GM18505 (cell line): ENCODE results near the gene ZSWIM3.
"Not testable (repeated sequence)": the region's sequence is repeated elsewhere in the genome, so short reads cannot be mapped to it uniquely, and the experiment has no call there.

Experiments
- ATAC-seq: cut with Tn5 transposase; IDR thresholded peaks from one replicate; pipeline ENCODE4 v1.9.1; 2021; ENCODE audit not compliant: unreplicated experiment
- POLR2A ChIP-seq: IDR thresholded peaks from 4 replicates; pipeline ENCODE4 v1.6.1; 2011; ENCODE audit warnings: borderline replicate concordance; ENCODE audit not compliant: insufficient read depth, insufficient read length; ENCODE audit errors: extremely low read depth

ZSWIM3 gene

DNA sequence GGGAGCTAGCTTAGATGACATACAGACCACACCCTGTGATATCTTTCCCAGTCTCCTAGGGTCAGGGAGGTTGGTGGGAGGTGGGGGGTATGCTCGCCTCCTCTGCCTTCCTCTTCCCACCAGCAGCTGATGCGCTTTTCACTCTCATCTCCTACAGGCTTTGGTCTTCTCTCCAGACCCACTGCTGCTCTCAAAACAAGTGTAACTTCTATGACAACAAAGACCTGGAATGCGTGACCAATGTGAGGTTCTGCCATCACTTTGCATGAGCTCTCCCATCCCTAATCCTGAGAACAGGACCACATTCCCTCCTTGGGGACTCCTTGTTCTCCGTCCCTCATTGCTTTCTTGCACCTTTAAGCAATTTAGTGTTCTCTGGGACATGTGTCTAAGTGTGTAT is 36.4 kb downstream of the ZSWIM3 start:
- no peak for TF ChIP-seq POLR2A
- no peak for ATAC-seq

DNA sequence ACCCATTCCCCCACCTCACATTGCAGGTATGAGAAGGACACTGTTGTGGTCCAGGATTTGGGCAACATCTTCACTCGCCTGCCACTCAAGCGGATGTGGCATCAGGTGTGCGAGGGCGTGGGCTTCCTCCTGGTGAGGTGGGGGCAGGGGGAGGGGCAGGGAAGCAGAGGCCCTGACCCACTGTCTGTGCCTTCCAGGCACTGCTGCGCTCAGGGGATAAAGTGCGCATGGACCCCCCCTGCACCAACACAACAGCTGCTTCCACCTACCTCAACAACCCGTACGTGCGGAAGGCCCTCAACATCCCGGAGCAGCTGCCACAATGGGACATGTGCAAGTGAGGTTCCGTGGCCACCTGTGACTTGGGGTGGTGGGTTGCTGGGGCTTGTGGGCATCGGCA is 37.4 kb downstream of the ZSWIM3 start:
- no peak for ATAC-seq
- no peak for TF ChIP-seq POLR2A

DNA sequence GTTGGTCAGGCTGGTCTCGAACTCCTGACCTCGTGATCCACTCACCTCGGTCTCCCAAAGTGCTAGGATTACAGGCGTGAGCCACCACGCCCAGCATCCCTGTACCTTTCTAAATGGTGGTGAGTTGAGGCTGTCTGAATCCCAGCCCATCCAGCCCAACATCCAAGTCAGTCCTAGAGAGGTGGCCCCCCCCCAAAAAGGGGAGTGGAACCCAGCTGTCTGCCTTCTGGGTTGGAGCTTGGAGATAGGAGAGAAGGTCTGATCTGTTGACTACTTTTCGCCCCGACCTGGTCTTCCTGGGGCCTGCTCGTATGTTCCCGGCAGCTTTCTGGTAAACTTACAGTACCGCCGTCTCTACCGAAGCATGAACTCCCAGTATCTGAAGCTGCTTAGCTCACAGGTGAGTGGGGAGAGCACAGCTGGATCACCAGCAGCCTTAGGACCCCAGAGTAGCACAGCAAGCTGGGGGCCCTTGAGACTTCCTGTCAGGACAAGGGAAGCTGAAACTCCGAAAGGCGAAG is 39.3 kb downstream of the ZSWIM3 start:
- no peak for TF ChIP-seq POLR2A
- no peak for ATAC-seq

DNA sequence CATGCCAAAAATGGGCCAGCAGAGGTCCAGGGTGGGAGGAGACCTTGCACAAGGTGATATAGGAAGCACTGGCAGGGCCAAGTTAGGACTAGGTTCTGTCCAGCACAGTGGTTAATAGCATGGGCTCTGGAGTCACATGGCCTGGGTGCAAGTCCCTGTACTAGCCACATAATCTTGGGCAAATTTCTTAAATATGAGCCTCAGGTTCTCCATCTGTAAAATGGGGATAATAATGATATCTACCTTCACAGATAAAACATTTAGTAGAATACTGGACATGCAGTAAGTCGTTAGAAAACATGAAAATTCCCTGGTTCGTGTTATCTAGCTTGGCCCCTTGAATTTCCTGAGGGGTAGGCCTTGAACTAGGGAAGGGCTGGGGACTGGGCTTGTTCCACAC is 39.9 kb downstream of the ZSWIM3 start:
- no peak for TF ChIP-seq POLR2A
- ATAC-seq = no peak

DNA sequence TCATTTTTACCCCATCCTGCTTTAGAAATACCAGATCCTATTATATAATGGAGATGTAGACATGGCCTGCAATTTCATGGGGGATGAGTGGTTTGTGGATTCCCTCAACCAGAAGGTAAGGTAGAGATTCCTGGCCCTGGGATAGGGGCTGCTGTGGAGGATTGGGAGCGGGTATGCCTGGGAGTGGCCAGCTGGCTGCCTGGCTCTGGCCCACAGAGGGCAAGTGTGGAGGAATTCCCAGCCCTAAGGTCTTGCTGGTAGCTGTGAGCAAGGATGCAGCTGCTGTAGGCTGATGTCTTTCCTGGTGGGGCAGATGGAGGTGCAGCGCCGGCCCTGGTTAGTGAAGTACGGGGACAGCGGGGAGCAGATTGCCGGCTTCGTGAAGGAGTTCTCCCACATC is 40.3 kb downstream of the ZSWIM3 start:
- no peak for ATAC-seq
- no peak for TF ChIP-seq POLR2A

DNA sequence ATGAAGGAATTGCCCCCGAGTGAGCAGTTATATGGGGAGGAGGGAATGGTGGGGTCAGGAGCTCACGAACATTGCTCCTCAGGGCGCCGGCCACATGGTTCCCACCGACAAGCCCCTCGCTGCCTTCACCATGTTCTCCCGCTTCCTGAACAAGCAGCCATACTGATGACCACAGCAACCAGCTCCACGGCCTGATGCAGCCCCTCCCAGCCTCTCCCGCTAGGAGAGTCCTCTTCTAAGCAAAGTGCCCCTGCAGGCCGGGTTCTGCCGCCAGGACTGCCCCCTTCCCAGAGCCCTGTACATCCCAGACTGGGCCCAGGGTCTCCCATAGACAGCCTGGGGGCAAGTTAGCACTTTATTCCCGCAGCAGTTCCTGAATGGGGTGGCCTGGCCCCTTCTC is 40.9 kb downstream of the ZSWIM3 start:
- ATAC-seq = no peak
- TF ChIP-seq POLR2A = no peak

DNA sequence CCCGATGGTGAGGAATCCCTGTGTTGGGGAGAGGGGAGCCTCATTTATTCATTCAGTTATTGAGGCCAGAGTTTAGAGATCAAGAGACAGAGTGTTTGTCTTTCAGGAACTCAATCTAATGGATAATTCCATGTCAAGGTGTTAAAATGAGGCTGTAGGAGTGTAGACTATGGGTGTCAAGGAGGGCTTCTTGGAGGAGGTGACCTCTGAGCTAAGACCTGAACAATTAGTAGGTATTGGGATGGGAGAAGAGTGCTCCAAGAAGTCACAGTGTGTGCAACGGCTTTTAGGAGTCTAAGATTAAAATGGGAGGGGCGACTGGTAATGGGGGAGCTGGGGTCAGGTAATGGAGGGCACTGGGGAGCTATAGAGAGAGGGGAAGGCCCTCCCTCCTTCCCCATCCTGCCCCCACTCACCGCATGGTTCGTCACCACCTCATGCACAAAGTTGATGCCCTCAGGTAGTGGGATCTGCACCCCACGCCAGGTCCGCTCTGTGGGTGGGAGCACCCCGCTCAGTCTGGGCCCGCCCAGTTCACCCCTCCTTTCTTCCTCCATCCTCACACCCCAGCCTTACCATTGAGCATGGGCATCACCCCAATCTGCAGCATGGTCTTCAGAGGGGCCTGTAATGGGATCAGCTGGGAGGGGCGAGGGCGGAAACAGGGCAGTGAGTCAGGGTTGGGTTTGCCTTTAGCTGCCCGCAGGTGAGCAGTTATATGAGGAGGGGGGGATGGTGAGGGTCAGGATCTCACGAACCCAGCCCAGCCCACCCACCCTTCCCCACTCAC is 41.8 kb downstream of the ZSWIM3 start:
- no peak for ATAC-seq
- no peak for TF ChIP-seq POLR2A

DNA sequence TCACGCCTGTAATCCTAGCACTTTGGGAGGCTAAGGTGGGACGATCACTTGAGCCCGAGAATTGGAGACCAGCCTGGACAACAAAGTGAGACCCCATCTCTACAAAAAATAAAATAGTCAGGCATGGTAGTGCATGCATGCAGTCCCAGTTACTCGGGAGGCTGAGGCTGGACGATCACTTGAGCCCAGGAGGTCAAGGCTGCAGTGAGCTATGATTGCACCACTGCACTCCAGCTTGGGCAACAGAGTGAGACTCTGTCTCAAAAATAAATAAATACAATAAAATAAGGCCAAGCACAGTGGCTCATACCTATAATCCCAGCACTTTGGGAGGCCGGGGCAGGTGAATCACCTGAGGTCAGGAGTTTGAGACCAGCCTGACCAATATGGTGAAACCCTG is 43.9 kb downstream of the ZSWIM3 start:
- ATAC-seq = not testable (repeated sequence)

DNA sequence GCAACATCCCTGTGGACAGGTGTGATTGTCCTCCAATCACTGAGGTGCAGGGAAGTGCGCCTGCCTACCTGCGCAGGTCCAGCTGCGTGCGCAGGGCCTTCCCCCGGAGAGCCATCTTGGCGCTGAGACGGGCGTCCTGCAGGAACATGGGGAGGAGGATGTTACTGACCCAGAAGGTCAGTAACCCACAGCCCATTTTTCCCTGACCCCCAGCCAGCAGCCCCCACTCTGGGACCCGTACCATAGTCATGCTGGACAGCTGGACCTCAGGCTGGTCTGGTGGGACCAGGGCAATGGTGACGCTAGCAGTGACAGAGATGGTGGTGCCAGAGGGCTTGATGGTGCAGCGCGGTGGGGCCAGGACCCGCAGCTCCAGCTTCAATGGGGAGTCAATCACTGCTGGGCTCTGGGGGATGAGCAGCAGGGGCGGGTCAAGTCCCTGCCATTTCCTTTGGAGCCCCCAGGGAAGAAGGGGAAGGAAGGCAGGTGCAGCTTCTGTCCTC is 44.8 kb downstream of the ZSWIM3 start:
- no peak for TF ChIP-seq POLR2A
- no peak for ATAC-seq

DNA sequence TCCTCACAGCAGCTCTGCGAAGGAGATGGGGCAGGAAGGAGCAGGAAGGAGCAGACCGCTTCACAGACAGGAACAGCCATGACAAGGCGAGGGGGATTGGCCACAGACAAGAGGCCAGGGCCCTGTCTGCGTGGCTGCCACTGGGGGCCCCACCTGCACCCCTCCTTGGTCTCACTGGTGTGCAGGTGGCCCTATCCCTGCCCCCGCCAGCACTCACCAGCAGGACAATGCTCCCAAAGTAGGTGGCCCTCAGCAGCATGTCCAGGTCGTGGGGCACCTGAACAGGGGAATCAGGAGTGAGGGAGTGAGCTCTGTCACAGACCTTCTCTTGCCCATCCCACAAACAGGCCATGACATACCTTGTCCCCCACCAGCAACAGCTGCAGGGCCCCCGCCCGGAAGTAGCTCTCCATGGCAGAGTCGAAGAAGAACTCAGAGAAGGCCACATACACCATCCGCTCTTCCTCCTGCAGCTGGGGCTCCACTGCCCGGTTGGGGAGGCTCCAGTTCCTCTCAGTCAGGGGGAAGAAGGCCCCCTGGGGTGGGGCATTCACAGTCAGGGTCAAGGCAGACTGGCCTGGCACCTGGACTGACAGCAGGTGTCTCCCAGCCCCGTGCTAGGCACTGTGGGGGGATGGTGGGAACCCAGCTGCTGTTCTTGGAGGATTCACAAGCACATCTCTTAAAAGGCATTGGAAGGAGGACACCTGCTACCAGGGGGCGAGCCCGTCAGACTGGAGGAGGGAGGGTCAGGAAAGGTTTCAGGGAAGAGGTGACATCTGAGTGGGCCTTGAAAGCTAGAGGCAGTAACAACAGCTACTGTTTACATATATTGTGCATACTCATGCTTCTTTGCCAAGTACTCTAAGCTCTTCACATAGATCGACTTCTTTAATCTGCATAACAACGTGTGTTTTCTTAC is 47.4 kb downstream of the ZSWIM3 start:
- no peak for TF ChIP-seq POLR2A
- ATAC-seq = no peak

DNA sequence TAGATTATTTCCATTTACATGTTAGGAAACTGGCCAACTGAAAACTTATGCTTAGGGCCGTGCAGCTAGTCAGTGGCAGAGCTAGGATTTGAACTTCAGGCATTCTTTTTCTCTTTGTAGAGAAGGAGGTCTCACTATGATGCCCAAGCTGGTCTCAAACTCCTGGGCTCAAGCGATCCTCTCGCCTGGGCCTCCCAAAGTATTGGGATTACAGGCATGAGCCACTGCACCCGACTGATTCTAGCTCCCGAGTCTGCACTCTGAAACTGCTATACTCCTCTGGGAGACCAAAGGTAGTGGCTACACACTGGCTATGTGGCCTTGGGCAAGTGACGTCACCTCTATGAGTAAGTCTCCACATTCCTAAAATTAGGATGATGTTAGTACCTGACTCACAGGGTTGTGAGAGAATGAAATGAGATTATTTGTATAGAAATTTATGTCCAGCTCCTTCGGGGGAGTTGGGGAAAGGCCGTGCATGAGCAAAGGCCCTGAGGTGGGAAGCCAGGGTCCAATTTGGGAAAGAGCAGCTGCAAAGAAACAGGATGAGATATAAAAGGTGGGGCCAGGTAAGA is 48.2 kb downstream of the ZSWIM3 start:
- ATAC-seq = no peak
- TF ChIP-seq POLR2A = no peak

DNA sequence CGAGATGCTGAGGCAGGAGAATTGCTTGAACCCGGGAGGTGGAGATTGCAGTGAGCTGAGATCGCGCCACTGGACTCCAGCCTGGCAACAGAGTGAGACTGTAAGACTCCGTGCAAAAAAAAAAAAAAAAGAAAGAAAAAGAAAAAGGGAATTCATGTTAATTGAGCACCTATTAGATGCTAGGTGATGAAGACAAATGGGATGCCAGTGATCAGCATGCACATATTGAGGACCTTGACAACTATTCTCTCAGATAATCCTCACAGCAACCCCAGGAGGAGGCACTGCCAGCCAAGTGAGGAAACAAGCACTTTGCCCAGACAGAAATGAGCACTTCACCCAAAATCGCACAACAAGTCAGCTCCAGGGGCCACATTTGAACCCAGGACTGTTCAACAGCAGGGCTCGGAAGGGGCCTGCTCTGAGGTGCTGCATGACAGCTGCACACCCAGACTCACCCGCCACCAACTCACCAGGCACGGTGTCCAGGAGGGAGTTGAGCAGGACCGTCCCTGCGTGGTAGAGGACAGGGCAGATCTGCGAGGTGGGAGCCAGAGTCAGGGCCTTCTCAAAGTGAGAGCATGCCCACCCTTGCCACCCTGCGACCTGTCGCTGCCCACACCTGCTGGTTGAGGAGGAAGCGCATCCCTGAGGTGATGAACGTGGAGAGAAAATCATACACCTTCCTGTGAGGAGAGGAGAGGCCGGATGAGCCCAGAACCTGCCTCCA is 50.0 kb downstream of the ZSWIM3 start:
- ATAC-seq = no peak
- no peak for TF ChIP-seq POLR2A

DNA sequence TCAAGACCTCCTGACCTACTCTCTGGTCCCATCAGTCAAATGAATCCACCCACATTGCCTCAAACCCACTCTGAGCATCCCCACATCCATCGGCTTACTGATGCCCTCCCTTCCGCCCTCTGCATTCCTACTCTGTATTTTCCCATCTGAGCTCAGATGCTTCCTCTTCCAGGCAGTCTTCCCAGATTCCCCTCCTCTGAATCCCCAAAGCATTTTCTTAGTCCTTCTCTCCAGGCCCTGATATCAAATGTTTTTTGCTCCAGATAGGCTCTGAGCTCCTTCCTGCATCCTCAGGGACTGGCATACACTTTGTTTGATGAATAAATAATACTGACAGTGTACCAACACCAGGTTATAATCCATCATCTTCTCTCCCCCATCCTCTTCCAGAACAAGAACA is 50.7 kb downstream of the ZSWIM3 start:
- ATAC-seq = no peak
- no peak for TF ChIP-seq POLR2A
